Esophagus squamous epithelium (tissue), 4 donors: Measurements from ENCODE around the gene F11R.

Experiments
- CTCF ChIP-seq, 6 experiments: fragments of 450-650 bp in 4 of 6; fragments of 200-600 bp in 2 of 6; sonication (generic) in 2 of 6; IDR thresholded peaks; one replicate each; pipeline ENCODE4 v1.5.1; 2016 to 2019; ENCODE audit warnings: antibody characterized with exemption in 6 of 6, mild to moderate bottlenecking in 4 of 6, moderate library complexity in 4 of 6
- POLR2A ChIP-seq, 4 donors: fragments of 450-650 bp; IDR thresholded peaks; one replicate each; pipeline ENCODE4 v1.6.1; 2017; ENCODE audit warnings: antibody characterized with exemption in 4 of 4, mild to moderate bottlenecking in 4 of 4, moderate library complexity in 3 of 4

GRCh38 chr1:160973491-160973890 is 47.5 kb downstream of the F11R start:
- TF ChIP-seq CTCF (IDR thresholded peaks at IDR 0.05) (no peak), POLR2A (IDR thresholded peaks at IDR 0.05) (no peak)
